Astrocyte (in vitro differentiated cells and primary cell): ENCODE measurements around the gene ATG13. TPM values are rescaled to one million over a fixed set of nuclear protein-coding genes. Genes with fewer than 3 reads are reported as not detected.

ENCODE experiments used
- DNase-seq: peaks from one replicate; pipeline ENCODE4 v3.0.0-alpha.2; 2010; ENCODE audit warnings: low read depth
- FAIRE-seq: peaks from 2 replicates; lab custom pipeline; 2011; peaks lifted over from hg19 to GRCh38; lab: Jason Lieb, UNC
- H2AFZ ChIP-seq: 2 replicates; pipeline ENCODE4 v1.6.0; 2012; ENCODE audit warnings: low read depth, low read length, inconsistent platforms
- H3K27ac ChIP-seq: 2 replicates; pipeline ENCODE4 v1.5.1; 2011; ENCODE audit warnings: low read depth, low read length, inconsistent platforms
- H3K27me3 ChIP-seq: 2 replicates; pipeline ENCODE4 v1.6.0; 2011; ENCODE audit warnings: low read length, inconsistent platforms; ENCODE audit not compliant: insufficient read depth
- H3K36me3 ChIP-seq: 2 replicates; pipeline ENCODE4 v1.5.1; 2011; ENCODE audit warnings: low read length, inconsistent platforms; ENCODE audit not compliant: insufficient read depth
- H3K4me1 ChIP-seq: 2 replicates; pipeline ENCODE4 v1.5.1; 2011; ENCODE audit warnings: low read length, inconsistent platforms; ENCODE audit not compliant: insufficient read depth
- H3K4me2 ChIP-seq: 2 replicates; pipeline ENCODE4 v1.6.0; 2012; ENCODE audit warnings: low read length, inconsistent platforms
- H3K4me3 ChIP-seq: 2 replicates; pipeline ENCODE4 v1.5.1; 2011; ENCODE audit warnings: low read depth, mild to moderate bottlenecking, low read length, inconsistent platforms; ENCODE audit not compliant: insufficient read depth
- H3K79me2 ChIP-seq: 2 replicates; pipeline ENCODE4 v1.6.0; 2012; ENCODE audit warnings: mild to moderate bottlenecking, low read length, inconsistent platforms; ENCODE audit not compliant: insufficient read depth
- H3K9ac ChIP-seq: 2 replicates; pipeline ENCODE4 v1.6.0; 2012; ENCODE audit warnings: mild to moderate bottlenecking, low read length, inconsistent platforms
- H3K9me3 ChIP-seq: 2 replicates; pipeline ENCODE4 v1.5.1; 2012; ENCODE audit warnings: low read depth, mild to moderate bottlenecking, low read length, inconsistent platforms; ENCODE audit not compliant: insufficient read depth
- H4K20me1 ChIP-seq: 2 replicates; pipeline ENCODE4 v1.6.0; 2012; ENCODE audit warnings: low read length, inconsistent platforms; ENCODE audit not compliant: insufficient read depth
- H3K27ac Mint-ChIP-seq: one replicate; pipeline ENCODE4 v1.8.0; 2021; ENCODE audit warnings: mild to moderate bottlenecking, mixed read lengths; ENCODE audit not compliant: unreplicated experiment
- H3K27me3 Mint-ChIP-seq: one replicate; pipeline ENCODE4 v1.8.0; 2021; ENCODE audit warnings: low read depth, mixed read lengths; ENCODE audit not compliant: unreplicated experiment
- H3K36me3 Mint-ChIP-seq: one replicate; pipeline ENCODE4 v1.8.0; 2021; ENCODE audit warnings: low read depth, mixed read lengths; ENCODE audit not compliant: unreplicated experiment
- H3K4me1 Mint-ChIP-seq: one replicate; pipeline ENCODE4 v1.8.0; 2021; ENCODE audit warnings: low read depth, mixed read lengths; ENCODE audit not compliant: unreplicated experiment
- H3K4me3 Mint-ChIP-seq: one replicate; pipeline ENCODE4 v1.8.0; 2021; ENCODE audit warnings: mild to moderate bottlenecking, moderate library complexity, mixed read lengths; ENCODE audit not compliant: unreplicated experiment
- H3K9me3 Mint-ChIP-seq: one replicate; pipeline ENCODE4 v1.8.0; 2021; ENCODE audit warnings: mild to moderate bottlenecking, mixed read lengths; ENCODE audit not compliant: unreplicated experiment
- EZH2 ChIP-seq: IDR thresholded peaks from 2 replicates; pipeline ENCODE4 v1.6.1; 2012; ENCODE audit warnings: mild to moderate bottlenecking, low read length, inconsistent platforms; ENCODE audit not compliant: insufficient read depth
- total RNA-seq: library from RNA; stranded (reverse); gene quantifications from 2 replicates; pipeline ENCODE4 v1.2.1, GENCODE V29; 2021
- TF ChIP-seq, protein P1 (sequence below): IDR thresholded peaks from 2 replicates; pipeline ENCODE4 v1.5.1; 2011; ENCODE audit warnings: low read depth, mild to moderate bottlenecking, inconsistent platforms, low read length, moderate library complexity; ENCODE audit not compliant: insufficient read depth

The ATG13 gene
- total RNA-seq, 1 donor from 2014 or later, result 116 TPM

DNA sequence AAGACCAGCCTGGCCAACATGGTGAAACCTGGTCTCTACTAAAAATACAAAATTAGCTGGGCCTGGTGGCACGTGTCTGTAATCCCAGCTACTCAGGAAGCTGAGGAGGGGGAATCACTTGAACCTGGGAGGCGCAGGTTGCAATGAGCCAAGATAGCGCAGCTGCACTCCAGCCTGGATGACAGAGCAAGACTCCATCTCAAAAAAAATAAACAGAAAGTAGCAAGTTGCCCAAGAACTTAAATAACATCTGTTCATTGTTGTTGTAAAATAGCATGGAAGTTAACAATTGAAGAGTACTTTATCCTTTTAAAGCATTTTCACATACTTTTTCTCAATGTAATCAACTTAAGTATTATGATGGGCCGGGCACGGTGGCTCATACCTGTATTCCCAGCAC lies 29.2 kb upstream of the ATG13 start:
- DNase-seq (no peak), FAIRE-seq (no peak)
- H3K27ac Mint-ChIP-seq, result no peak overlapping the region
- H3K9me3 Mint-ChIP-seq, result no peaks in the 10 kb centered on the region
- peaks cover 8% of the 10 kb centered on the region for H3K4me1 Mint-ChIP-seq
- H3K9me3 ChIP-seq, result no peaks in the 10 kb centered on the region
- no peak overlapping the region for H2AFZ ChIP-seq
- H3K4me3 Mint-ChIP-seq, result no peak overlapping the region
- H3K27me3 Mint-ChIP-seq, result no peaks in the 10 kb centered on the region
- peaks cover 11% of the 10 kb centered on the region for H3K4me1 ChIP-seq
- H3K9ac ChIP-seq, result no peak overlapping the region
- no peak overlapping the region for H3K27ac ChIP-seq
- no peaks in the 10 kb centered on the region for H3K27me3 ChIP-seq
- TF ChIP-seq, protein P1, sequence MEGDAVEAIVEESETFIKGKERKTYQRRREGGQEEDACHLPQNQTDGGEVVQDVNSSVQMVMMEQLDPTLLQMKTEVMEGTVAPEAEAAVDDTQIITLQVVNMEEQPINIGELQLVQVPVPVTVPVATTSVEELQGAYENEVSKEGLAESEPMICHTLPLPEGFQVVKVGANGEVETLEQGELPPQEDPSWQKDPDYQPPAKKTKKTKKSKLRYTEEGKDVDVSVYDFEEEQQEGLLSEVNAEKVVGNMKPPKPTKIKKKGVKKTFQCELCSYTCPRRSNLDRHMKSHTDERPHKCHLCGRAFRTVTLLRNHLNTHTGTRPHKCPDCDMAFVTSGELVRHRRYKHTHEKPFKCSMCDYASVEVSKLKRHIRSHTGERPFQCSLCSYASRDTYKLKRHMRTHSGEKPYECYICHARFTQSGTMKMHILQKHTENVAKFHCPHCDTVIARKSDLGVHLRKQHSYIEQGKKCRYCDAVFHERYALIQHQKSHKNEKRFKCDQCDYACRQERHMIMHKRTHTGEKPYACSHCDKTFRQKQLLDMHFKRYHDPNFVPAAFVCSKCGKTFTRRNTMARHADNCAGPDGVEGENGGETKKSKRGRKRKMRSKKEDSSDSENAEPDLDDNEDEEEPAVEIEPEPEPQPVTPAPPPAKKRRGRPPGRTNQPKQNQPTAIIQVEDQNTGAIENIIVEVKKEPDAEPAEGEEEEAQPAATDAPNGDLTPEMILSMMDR, result no peak
- no peak for TF ChIP-seq EZH2
- no peak overlapping the region for H3K4me2 ChIP-seq
- no peaks in the 10 kb centered on the region for H3K36me3 Mint-ChIP-seq
- H4K20me1 ChIP-seq, result peaks cover 63% of the 10 kb centered on the region
- no peak overlapping the region for H3K4me3 ChIP-seq
- H3K36me3 ChIP-seq, result no peaks in the 10 kb centered on the region
- peaks cover 81% of the 10 kb centered on the region for H3K79me2 ChIP-seq

DNA sequence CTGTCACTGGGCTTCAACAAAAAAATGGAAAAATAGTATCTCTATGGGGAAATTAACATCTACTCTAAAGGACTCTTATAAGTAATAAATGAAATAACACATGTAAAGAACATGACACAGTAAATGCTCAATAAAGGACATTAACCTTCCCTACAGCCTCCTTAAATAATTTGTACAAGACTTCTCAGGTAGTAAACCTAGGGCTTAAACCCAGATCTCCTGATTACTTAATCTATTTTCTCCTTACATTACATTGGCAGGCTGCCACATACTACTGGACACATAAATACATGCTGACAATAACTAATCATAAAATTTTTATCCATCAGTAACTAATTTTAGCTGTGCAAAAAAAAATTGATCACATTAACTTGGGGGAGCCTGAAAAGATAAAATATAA lies 28.4 kb upstream of the ATG13 start:
- no peak overlapping the region for H3K27ac Mint-ChIP-seq
- Histone ChIP-seq H2AFZ (no peak overlapping the region), H4K20me1 (peaks cover 66% of the 10 kb centered on the region), H3K4me2 (no peak overlapping the region), H3K4me1 (peaks cover 12% of the 10 kb centered on the region), H3K27me3 (no peaks in the 10 kb centered on the region), H3K4me3 (no peak overlapping the region), H3K79me2 (peaks cover 89% of the 10 kb centered on the region), H3K27ac (no peak overlapping the region), H3K9me3 (no peaks in the 10 kb centered on the region), H3K36me3 (no peaks in the 10 kb centered on the region), H3K9ac (no peak overlapping the region)
- peaks cover 9% of the 10 kb centered on the region for H3K4me1 Mint-ChIP-seq
- H3K27me3 Mint-ChIP-seq, result no peaks in the 10 kb centered on the region
- no peak for DNase-seq
- H3K9me3 Mint-ChIP-seq, result no peaks in the 10 kb centered on the region
- H3K4me3 Mint-ChIP-seq, result no peak overlapping the region
- TF ChIP-seq, protein P1, result no peak
- no peak for TF ChIP-seq EZH2
- no peaks in the 10 kb centered on the region for H3K36me3 Mint-ChIP-seq
- FAIRE-seq, result no peak

DNA sequence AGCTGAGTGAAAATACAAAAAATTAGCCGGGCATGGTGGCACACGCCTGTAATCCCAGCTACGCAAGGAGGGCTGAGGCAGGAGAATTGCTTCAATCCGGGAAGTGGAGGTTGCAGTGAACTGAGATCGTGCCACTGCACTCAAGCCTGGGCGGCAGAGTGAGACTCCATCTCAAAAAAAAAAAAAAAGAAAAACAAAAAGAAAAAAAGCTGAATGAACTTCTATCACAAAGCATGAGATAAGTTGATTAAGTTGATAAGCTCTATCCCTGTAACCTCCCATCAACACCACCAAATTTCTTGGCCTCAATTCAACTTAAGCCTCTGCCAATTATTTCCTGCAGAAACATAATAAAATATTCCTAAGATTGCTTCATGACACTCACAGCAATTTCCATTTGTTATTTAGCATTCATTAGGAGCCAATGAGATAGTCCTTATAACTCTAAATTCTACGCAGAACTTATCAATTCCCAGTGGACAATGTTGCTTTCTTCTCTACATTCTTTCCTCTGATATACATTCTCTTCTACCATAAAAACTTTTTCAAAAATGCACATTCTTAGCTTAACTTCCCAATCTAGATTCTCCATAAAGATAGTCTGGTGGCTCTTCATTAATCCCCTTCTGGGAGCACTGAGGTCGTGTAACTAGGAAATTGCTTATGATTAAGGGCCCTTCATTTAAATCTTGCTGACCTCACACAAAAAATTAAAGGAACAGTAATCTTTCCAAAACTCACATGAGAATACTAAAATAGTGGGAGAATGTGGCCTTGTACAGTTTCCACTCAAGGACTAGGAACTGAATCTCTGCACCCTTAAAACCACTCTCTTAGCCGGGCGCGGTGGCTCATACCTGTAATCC lies 26.4 kb upstream of the ATG13 start:
- no peaks in the 10 kb centered on the region for H3K9me3 ChIP-seq
- Mint-ChIP-seq H3K4me1 (peaks cover 14% of the 10 kb centered on the region), H3K9me3 (no peaks in the 10 kb centered on the region), H3K27me3 (no peaks in the 10 kb centered on the region), H3K36me3 (no peaks in the 10 kb centered on the region), H3K4me3 (peak overlapping the region; percentile 62), H3K27ac (no peak overlapping the region)
- no peaks in the 10 kb centered on the region for H3K36me3 ChIP-seq
- DNase-seq, result no peak
- peaks cover 66% of the 10 kb centered on the region for H4K20me1 ChIP-seq
- H3K27me3 ChIP-seq, result no peaks in the 10 kb centered on the region
- TF ChIP-seq EZH2, result no peak
- TF ChIP-seq, protein P1, result no peak
- H3K4me1 ChIP-seq, result peaks cover 12% of the 10 kb centered on the region
- FAIRE-seq, result no peak
- no peak overlapping the region for H3K9ac ChIP-seq
- H3K27ac ChIP-seq, result no peak overlapping the region
- peak overlapping the region; percentile 23 for H3K4me2 ChIP-seq
- H2AFZ ChIP-seq, result no peak overlapping the region
- no peak overlapping the region for H3K4me3 ChIP-seq
- H3K79me2 ChIP-seq, result peaks cover 83% of the 10 kb centered on the region
